Measurements from ENCODE around the gene ITGB3.
"Not testable (repeated sequence)": the region's sequence is repeated elsewhere in the genome, so short reads cannot be mapped to it uniquely, and the experiment has no call there.

The ITGB3 gene

DNA sequence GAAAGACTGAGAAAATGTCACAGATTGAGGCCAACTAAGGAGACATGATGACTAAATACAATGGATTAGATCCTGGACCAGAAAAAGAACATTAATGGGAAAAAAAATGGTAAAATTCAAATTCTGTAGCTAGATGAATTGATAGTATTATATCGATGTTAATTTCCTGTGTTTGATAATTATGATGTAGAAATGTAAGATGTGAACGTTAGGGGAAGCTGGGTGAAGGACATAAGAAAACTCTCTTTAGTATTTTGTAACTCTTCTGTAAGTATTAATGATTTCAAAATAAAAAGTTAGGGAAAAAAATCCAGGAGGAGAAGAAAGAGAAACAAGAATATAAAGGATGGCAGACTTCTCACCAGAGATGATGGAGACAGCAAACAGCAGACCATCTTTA is 2.8 kb upstream of the ITGB3 start:
- DNase-seq, result no peak

DNA sequence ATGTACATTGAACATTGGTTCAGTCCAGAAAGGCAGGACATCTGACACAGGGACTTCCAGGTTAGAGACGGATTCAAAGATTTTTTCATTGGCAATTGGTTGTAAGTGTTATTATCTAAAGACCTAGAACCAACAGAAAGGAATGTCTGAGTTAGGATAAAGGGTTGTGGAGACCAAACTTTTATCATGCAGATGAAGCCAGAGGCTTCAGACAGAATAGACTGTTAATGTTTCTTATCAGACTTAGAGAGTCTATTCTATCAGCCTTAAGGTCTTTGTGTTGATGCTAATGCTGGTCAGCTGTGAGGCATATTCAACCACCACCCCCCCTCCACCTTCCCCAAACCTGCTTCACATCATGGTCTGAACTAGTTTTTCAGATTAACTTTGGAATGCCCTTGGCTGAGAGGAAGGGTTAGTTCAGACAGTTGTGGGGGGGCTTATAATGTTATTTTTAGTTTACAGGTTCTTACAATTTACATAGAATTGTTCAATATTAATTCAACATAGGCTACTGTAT is 2.1 kb upstream of the ITGB3 start:
- no peak for DNase-seq

DNA sequence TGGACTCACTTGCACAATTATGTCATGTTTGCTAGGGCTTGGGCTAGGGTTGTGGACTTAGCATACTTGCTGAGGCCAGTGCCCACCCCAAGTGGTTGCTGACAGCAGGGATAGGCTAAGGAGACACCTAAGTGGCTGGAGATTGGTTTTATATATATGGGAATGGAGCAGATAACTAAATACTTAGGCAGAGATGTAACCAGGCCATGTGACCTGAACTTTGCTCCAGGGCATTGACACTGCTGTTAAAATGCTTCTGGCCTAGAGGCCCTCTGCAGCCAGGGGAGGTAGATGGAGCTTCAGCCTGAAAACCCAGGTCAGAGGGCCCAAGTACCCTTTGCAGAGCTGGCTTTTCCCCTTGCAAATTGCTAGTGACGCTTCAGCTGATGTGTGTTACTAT is 1.4 kb upstream of the ITGB3 start:
- no peak for DNase-seq

DNA sequence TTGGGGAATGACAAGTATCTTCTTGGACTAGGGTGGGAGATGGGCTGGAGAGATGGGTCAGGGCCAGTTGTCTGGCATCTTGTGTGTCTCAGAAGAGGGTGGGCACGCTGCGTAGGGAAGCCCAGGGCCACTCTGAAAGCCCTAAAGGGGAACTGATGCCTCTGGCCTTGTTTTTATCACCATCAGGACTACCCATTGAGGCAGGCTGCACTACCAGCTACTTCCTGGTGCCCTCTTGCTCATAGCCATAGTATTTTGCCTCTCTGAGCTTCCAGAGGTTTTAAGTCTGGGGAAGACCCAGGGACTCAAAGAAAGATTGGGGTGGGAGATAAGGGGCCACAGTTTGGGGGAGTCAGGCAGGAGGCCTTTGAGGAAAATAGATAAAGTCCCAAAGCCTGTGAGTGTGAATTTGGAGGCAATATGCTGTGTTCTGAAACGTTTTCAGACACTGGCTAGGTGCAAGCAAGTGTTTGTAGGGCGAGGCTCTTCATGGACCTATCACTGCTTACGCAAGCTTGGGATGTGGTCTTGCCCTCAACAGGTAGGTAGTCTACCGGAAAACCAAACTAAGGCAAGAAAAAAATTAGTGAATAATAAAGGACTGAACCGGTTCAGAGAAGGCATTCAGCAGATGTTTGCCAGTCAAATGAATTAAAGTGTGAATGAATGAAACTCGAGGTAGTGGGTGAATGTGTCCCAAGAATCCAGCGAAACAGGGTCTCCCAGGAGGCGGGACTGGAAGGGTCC is 688 bp upstream of the ITGB3 start:
- DNase-seq, result no peak

DNA sequence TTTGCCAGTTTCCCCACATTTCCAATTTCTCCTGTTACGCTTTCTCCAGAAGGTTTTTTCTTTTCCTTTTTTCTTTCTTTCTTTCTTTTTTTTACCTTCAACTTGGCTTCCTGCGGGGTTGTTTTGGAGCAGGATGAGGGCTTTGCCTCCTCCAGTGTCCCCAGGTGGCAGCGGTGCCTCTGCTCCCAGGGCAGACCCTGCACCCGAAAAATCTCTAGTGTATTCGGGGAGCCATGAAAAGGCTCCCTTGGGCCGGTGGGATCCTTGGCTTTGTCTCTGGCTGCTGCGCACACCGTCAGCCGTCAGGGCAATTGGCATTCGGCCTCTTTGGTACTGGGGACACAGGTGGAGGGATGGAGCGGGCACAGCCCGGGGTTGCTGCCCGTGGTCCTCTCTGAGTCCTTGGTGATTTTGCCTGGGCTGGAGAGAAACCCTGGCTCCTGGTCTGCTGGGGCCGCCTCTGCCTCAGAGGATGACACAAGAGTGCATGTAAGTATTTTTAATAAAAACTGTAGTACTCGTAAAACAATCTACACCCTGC is 846 bp downstream of the ITGB3 start:
- no peak for DNase-seq

DNA sequence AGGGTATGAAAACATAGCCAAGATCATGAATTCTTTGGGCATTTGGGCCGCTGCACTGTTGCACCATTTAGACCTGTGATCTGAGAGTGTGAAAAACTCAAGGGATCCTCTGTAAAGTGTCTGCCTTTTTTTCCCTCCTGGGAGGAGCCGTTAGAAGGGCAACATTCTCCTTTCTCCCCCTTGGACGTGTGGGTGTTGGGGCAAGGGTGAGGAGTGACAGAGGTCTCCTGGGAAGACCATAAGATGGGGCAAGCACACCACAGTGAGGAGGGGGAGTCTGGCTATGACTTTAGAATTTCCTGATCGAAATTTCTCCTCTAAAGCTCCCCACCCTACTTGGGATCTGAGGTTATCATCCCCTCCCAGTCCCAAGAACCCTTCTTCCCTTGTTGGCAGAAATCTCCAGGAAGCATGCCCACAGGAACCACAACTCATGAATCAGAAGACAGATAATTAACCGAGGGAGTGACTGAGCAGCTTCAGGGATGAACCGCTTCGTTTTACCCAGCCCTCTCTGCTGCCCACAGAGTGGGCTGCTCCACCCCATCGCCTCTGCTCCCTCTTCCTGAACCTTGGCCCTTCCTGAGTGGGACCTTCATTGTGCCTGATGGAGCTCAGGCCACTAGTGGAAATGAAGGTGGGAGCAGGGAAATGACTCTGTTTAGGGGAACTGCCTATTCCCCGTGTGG is 4.2 kb downstream of the ITGB3 start:
- no peak for DNase-seq

DNA sequence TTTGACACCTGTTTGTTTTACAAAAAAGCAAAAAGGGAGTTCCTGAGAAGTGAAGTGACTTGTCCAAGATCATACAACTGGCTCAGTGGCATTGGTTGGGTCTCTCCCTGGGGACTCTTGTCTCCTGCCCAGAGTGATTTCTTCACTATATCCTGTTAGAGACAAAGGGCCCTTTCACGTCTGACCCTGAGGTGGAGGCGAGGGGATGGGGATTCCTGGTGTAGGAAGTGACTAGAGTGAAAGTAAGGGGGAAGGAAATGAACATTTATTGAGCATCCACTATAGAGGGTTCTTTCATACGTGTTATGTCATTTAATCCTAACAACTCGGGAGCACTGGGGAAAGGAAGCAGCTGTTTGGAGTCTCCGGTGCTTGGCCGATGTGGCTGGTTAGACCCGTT is 9.0 kb downstream of the ITGB3 start:
- DNase-seq, result no peak

DNA sequence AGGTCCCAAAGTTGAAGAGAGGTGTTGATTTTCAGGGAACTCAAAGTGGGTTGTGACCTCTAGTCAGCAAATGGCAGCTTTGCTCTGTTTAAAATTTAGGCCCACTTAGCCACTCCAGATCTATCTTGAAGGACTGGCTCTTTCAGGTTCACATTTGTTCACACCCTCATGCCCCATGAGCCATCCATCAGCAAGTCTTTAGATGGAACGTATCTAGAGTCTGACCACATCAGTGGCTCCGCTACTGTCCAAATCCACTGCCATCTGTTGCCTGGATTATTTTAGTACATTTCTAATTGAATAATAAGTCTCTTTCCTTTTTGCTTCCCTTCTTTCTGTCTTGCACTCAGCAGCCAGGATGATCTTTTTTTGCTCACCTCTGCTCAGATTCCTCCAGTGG is 10.5 kb downstream of the ITGB3 start:
- no peak for DNase-seq

DNA sequence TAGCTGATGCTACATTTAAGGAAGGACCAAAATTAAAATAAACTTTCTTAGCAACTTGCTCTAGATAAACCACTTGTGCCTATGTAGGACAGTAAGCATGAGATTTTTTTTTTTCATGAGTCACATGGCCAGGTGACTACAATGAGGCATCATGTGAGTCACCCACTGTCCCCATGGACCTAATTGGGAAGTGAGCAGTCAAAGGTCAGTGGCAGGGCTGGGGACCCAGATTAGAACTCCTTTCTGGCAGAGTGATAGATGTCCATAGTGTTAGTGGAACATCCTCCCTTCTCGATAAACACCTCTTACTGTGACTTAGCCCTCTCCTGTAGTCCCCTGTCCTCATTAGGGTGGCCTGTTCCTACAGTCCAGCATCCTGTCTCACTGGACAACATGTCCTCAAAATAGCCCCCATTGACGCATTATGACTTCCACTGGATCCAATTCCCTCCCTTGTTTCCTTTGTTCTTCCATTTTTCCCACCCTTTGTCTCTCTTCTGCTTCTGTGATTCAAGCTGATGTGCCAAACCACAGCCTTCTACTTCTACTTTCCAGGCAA is 12.4 kb downstream of the ITGB3 start:
- DNase-seq, result no peak

DNA sequence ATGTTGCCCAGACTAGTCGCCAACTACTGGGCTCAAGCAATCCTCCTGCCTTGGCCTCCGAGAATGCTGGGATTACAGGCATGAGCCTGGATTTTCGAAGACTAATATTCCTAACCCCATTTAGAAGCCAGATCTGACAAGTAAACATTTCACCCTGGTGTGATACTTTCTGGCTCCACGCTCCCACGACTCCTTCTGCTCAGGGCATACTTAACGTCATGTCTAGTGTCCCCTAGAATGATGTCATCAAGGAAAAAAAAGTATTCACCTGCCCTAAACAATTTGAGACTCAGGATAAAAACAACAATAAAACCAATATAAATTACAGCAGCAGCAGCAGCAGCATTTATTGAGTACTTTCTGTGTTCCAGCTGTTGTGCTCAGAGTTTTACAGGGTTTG is 13.2 kb downstream of the ITGB3 start:
- no peak for DNase-seq

DNA sequence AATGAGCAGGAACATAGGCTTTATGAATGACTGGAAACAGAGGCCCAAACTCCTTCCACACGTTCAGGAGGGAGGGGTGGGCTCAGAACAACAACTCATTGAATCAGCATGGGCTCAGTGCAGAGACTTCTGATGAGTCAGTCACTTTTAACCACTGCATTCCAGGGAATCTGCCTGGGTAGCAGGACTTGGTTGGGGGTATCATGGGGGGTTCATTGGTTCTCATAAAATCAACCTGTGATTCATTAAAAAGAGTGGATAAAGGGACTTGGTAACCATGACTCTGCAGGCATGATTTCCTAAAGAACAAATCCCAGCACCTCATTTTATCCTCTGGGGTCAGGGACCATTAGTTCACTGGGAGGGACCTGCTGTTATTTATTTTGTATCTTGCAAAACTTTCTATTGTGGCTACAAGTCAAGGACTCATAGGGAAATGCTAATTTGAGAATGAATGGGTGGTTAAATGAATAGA is 13.8 kb downstream of the ITGB3 start:
- no peak for DNase-seq

DNA sequence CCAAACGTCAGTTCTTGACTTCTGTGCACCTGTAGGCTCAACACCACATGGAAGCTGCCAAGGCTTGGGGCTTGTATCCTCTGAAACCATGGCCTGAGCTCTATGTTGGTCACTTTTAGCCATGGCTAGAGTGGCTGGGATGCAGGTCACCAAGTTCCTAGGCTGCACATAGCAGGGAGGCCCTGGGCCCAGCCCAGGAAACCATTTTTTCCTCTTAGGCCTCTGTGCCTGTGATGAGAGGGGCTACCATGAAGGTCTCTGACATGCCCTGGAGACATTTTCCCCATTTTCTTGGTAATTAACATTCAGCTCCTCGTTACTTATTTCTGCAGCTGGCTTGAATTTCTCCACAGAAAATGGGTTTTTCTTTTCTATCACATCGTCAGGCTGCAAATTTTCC is 15.3 kb downstream of the ITGB3 start:
- not testable (repeated sequence) for DNase-seq

DNA sequence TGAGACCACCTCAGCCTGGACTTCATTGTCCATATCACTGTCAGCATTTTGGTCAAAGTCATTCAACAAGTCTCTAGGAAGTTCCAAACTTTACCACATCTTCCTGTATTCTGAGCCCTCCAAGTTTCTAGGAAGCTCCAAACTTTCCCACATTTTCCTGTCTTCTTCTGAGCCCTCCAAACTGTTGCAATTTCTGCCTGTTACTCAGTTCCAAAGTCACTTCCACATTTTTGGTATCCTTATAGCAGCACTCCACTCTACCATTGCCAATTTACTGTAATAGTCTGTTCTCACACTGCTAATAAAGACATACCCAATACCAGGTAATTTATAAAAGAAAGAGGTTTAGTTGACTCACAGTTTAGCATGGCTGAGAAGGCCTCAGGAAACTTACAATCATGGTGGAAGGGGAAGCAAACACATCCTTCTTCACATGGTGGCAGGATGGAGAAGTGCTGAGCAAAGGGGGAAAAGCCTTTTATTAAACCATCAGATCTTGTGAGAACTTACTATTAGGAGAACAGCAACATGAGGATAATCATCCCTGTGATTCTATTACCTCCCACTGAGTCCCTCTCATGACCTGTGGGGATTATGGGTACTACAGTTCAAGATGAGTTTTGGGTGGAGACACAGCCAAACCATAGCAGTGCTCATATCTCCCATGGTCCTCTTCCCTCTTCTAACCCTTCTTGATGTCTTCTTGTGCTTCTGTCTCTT is 16.1 kb downstream of the ITGB3 start:
- DNase-seq, result not testable (repeated sequence)

DNA sequence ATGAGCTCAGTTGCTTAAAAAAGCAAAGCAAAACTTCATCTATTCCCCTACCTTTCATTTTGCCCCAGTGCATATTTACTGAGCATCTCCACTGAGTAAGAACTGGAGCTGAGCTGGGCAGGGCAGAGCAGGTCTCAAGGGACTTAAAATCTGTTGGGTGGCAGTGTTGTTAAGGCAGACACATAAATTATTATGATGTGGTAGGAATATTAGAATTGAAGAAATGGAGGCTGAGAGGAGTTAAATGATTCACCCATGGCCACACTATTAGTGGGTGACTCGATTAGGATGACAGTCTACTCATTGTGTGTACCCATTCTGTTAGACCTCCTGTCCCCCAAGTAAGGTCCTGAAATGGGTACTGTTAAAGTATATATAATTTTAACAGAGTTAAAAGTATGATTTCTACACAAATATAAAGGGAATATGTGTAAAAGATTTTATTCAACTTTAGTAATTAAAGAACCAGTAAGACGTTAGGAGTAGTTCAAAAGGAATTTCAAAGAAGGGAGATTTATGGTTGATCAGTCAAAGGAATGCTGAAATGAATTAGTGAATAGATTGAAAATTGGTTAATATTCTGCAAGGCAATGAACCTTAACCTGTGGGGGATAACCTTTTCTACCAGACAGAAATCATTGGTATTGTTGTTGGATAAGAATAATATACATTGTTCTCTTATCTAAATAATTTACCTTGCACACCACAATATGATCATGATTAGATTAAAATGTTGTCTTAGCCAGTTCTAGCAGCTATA is 17.5 kb downstream of the ITGB3 start:
- no peak for DNase-seq

DNA sequence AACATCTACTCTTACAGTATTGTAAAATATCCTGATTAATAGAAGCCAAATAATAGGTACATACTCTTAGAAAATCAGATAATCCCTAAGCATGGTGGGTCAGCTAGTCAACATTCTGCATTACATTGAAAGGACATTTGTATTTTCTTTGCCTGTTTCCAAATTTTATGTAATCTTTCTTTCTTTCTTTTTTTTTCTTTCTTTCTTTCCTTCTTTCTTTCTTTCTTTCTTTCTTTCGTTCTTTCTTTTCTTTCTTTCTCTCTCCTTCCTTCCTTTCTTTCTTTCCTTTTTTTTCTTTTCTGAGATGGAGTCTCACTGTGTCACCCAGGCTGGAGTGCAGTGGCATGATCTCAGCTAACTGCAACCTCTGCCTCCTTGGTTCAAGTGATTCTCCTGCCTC is 18.9 kb downstream of the ITGB3 start:
- DNase-seq, result no peak

DNA sequence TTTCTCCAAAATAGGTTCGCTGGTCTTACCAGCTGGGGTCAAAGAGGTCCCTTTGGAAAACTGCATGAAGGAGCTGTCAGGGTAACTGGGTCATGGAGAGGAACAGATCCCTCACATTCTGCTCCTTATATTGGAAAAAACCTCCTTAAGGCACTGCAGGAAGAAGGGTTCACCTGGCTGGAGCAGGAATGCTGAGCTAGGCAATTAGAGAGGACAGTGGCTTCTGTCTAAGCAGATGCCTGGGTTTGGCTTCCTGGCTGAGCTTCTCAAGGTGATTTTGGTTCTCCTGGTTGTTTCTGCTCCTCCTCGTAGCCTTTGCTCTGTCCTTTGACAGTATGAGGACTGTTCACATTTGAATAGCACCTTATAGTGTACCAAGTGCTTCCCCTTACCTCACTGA is 19.6 kb downstream of the ITGB3 start:
- DNase-seq, result no peak

DNA sequence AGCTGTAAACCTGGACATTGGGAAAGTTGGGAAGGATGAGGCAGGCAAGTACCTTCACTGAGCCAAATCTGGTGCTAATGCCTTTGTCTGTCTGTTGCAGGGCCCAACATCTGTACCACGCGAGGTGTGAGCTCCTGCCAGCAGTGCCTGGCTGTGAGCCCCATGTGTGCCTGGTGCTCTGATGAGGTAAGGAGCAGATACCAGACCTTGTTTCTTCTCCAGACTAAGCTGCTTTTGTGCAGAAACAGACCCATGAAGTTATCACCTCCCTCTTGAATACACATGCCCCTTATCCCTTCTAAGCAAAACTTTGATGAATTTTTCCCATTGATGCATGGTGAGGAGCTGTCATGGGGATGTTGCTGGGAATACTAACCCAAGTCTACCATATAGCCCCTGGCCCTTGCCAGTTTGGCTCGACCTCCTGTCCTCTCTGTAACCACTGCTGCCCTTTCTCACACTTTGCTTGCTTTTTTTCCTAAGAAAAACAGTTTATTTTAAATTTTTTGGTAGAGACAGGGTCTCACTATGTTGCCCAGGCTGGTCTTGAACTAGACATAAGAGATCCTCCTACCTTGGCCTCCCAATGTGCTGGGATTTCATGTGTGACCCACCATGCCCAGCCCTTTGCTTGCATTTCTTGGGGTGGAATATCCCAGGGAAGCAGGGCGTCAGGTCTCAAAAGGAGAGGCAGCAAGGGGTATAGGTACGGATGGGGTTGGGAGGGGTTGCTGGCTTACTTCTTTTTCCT is 20.9 kb downstream of the ITGB3 start:
- no peak for DNase-seq

DNA sequence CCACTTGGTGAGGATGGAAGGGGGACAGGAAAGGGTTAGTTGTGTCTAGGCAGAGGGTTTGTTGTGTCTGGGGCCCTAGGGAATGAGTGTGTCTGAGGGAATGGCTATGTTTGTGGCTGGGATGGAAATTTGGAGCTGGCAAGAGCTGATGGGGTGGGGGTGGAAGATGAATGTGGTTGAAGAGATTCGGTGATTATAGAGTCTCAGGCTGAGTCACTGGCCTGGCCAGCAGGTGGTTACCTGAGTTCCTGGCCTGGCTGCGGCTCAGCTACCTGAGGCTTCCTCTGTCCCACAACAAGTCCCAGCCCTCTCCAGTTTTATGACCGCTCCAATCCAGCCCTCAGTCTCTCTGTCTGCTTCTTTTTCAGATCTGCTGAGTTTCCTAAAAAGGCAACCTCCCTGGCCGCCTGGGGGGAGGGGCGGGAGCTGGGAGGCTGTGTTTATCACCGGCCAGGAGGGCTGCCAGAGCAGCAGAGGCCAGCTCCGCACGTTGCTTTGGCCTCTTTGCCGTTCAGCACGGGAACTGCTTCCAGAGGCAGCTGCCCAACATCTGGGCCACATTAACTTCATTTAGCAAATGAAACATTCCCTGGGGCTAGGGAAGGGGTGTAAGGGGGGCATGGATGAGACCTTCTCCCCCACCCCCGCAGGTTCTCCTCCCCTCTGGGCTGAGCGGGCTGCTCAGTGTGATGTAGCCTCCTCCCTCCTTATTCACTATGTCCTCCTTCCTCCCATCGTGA is 21.8 kb downstream of the ITGB3 start:
- no peak for DNase-seq

DNA sequence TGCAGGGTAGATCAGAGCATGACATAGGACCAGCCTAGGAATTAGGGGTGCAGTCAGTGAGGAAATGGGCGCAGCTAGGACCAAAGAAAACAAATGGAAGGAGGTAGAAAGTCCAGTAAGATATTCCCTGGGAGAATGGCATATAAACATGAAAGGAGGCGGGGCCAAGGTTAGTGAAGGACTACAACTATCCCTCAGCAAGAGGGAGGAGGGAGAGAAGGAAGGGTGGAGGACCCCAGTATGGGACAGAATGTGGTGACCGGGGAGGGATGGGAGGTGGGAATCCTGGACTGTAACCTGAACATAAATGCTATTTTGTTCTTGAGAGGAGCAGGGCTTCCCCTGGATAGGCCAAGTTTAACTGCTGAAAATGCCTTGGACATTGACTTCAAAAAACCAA is 22.8 kb downstream of the ITGB3 start:
- no peak for DNase-seq

DNA sequence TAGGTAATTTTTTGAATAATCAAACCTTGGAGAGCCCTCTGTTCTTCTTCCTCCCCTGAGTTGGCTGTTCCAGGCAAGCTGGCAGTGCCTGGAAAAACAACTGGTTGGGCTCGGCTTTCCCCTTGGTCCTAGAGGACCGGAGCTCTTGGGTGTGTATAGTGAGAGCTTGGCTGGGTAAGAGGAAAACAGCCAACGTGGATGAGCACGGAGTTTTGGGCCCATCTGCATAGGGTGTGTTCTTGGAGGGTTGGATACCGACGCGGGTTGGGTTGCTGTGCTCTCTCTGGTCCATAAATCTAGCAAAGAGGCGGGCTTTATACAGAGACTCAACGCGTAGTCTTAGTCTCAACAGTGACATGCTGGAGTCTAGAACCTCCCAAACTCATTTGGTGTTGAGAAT is 23.2 kb downstream of the ITGB3 start:
- DNase-seq, result no peak

DNA sequence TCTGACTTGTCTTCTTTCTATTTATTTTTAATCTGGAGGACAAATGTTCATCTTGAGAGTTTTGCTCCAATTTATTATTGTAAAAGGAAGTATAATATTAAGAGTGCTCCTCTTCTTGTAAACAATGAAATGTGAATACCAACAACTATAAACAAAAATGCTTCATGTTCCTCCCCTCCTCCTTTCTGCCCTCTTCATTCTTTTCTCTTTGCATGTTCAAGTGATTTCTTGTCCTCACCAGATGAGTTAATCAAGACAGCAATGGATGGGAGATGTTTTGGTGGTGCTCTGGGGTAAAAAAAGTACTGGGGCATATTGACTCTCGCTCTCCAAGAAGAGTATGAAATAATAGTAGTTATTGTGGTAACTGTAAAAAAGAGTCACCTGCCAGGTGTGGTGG is 24.3 kb downstream of the ITGB3 start:
- DNase-seq, result no peak

Data from CD4-positive, alpha-beta T cell treated with Interleukin-17A for 4 hours (primary cell).